GM13976 (cell line): ENCODE results near the gene ZNF592.
"Not testable (repeated sequence)": the region's sequence is repeated elsewhere in the genome, so short reads cannot be mapped to it uniquely, and the experiment has no call there.

Experiments
- DNase-seq: peaks from one replicate; pipeline ENCODE4 v3.0.0; 2012; ENCODE audit warnings: low spot score
- CTCF ChIP-seq: IDR thresholded peaks from 2 replicates; pipeline ENCODE4 v1.5.1; 2012; ENCODE audit warnings: borderline replicate concordance, mild to moderate bottlenecking; ENCODE audit not compliant: insufficient read depth; ENCODE audit errors: extremely low read depth, missing control alignments, control extremely low read depth
- in situ Hi-C: fragments of 300-500 bp; cut with MboI; formaldehyde crosslinking; loops from one replicate; pipeline ENCODE4 v1.12.0; 2022; ENCODE audit warnings: low sequenced_read_pairs, mixed read lengths, inconsistent platforms; ENCODE audit not compliant: unreplicated experiment

ZNF592 gene

GRCh38 chr15:84727429-84727828, 21.0 kb upstream of the ZNF592 start:
- no peak for TF ChIP-seq CTCF
- in situ Hi-C loops, result no loop called here
- no peak for DNase-seq

- no peak for DNase-seq
- in situ Hi-C loops, result no loop called here
- no peak for TF ChIP-seq CTCF
Observed at GRCh38 chr15:84731774-84732173, 16.6 kb upstream of the ZNF592 start.

- peak; percentile 71 for DNase-seq
- no peak for TF ChIP-seq CTCF
- in situ Hi-C loops, result no loop called here
Observed at GRCh38 chr15:84734794-84735479, 13.5 kb upstream of the ZNF592 start.

GRCh38 chr15:84735480-84736061, 12.8 kb upstream of the ZNF592 start:
- in situ Hi-C loops, DNase-seq: not testable (repeated sequence)

DNA sequence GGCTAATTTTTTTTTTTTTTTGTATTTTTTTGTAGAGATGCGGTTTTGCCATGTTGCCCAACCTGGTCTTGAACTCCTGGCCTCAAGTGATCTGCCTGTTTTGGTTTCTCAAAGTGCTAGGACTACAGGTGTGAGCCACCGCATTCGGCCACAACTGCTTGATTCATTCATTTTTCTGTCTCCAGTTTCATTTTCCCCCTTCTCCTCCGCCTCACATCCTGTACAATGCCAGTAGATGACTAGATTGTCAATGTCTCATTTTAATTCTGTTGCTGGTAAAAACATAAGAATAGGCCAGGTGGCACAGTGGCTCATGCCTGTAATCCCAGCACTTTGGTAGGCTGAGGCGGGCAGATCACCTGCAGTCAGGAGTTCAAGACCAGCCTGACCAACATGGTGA, 12.0 kb upstream of the ZNF592 start:
- in situ Hi-C loops, result no loop called here
- TF ChIP-seq CTCF, result no peak
- peak; percentile 75 for DNase-seq

- no peak for TF ChIP-seq CTCF
- no peak for DNase-seq
- in situ Hi-C loops, result no loop called here
Observed at GRCh38 chr15:84737005-84737404, 11.4 kb upstream of the ZNF592 start.

DNA sequence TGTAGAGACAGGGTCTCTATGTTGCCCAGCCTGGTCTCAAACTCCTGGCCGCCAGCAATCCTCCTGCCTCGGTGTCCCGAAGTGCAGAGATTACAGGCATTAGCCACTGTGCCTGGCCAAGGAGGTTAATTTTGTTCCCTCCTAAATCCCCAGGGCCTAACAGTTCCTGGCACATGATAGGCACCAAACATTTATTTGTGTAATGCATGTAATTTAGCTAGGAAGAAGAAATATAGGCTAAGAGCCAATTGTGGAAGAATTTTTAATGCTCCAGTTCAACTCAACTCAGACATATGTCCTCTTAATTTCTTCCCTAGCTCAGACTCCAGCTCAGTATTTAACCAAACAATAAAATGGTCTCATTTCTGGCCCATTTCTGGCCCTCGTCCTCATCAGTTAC, 7.7 kb upstream of the ZNF592 start:
- in situ Hi-C loops, result no loop called here
- no peak for TF ChIP-seq CTCF
- no peak for DNase-seq
